T-helper 2 cell (primary cell): ENCODE data around the gene SLC25A42.
"Not testable (repeated sequence)": the region's sequence is repeated elsewhere in the genome, so short reads cannot be mapped to it uniquely, and the experiment has no call there.

Source experiments
- DNase-seq, 5 experiments: peaks; one replicate each; pipeline versions ENCODE4 v3.0.0 to v3.0.0-alpha.2; 2012 to 2022

Gene SLC25A42

DNA sequence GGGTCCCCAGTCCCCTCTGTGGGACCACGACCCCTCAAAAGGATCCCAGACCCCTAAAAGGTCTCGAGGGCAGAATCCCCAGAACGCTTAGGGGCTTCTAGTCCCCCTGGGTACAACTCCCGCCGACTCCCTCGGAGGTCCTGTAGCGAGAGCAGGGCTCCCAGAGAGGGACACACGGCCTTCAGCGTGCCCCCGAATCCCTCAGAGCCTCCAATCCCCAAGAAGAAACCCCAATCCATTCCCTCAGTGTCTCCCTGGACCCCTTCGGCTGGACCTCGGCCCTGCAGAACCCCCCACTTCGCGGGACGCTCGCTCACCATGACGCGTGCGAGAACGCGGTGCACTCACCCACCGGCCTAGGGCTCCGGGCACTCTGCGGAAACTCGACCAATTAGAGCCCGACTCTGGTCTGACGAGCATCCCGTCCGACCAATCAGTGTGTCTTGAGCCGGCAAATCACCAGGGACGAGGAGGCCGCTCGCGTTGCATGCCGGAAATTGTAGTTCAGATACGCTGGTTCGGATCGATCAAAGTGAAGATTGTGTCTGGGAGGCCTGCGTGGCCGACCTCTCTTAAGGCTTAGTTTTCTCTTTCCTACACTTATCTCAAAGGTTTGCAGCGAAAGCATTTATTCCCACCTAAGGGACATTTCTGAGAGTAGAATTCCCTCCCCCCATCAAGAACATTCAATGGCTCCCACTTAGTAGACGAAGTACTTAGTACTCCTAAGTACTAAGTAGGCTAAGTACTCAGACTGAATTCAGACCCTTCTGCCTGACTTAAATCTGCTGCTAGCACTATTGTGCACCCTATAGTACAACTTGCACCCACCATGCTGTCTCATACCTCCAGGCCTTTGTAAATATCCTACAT, 74.6 kb downstream of the SLC25A42 start, which contains the start of gene TMEM161A:
TMEM161A (minus strand) TSS at position 370 of the 873 bp plus-strand sequence; CDS start at position 320, 50 bp downstream.
- peak; percentile 80 to 99 (median 93) for DNase-seq

DNA sequence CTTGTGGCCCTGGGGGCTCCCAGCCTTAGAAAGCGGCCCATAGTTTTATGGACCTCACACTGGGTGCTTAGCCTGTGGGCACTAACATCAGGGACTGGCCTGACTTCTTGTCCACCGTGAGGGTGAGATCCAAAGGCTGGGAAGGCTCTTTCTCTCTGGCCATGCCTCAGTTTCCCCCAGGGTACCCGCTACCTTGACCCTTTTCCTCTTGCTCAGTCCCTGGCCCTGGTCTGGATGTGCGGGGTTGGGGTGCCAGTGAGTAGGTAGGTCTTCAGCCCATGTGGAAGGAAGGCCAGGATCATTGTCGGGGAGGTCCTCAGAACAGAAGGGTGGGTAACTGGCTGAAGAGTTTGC, 76.1 kb downstream of the SLC25A42 start:
- no peak for DNase-seq

- DNase-seq = no peak
Measured at GRCh38 chr19:19140476-19140875, 76.7 kb downstream of the SLC25A42 start.

DNA sequence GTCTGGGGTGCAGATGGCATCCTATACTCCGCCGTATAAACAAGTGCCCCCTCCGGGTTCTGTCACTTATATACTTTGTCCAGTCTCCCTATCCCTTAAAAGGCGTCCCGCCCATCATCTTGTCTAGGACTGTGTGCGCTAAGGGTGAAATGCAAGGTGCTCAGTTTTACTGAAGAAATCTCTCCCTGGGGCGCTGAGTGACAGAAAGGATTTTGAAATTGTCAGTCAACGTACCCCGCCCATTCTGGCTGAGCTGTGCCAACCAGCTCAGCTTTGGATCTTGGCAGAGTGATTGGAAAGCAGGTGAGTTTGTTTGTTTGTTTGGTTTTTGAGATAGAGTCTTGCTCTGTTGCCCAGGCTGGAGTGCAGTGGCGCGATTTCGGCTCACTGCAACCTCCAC, 78.6 kb downstream of the SLC25A42 start:
- no peak for DNase-seq

DNA sequence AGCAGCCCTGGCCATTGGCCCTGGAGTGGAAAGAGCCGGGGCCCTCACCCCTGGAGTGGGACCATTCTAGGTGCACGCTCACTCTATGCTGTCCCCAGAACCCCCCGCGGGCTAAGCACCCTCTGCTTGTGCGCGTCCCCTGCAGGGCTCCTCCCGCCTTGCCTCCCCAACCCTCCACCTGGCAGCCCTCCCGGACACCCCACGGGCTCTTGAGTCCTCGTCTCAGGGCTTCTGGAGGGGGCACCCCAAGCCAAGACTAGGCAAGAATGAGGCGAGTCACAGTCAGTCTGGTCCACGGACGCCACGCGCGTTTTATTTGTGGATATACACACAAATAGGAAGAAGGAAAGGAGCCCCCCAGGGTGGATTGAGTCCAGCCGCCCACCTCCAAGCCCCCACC, 81.5 kb downstream of the SLC25A42 start:
- DNase-seq = no peak

GRCh38 chr19:19145684-19146608, 82.2 kb downstream of the SLC25A42 start:
- peak; percentile 58 to 83 (median 76) for DNase-seq

DNA sequence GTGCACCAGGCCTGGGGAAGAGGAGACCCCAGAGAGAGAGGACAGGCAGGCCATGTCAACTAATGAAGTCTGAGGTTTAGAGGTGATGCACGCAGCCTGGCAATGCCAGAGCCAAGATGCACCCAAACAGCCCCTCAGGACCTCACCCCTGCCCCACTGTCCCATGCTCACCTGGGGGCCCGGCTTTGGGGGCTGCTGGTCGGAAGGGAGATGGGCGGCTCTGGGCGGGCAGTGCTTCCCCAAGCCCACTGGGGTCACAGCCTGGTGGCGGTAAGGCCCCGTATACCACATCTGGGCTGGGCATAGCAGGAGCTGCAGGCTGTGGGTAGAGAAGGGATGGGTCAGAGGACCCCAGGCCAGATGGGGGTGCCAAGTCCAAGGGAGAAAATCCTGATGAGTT, 83.1 kb downstream of the SLC25A42 start:
- DNase-seq = no peak

DNA sequence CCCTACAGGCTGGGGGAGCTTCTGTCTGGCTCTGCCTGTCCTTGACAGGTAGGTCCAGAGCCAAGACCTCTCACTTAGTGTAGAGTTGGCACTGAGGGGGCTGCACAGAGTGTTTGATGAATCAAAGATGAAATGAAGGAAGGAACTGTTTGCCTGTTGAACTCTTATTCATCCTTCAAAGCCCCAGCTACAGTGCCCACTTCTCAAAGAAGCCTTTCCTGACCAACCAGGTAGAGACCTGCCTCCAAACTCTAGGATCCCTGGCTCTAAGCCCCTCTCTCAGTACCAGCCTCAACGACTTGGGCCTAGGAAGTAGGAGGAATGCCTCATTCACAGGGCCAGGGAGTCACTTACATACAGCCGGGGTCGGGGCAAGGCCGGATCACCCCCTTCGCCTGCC, 83.5 kb downstream of the SLC25A42 start:
- DNase-seq = no peak

- not testable (repeated sequence) for DNase-seq
Measured at GRCh38 chr19:19148504-19148903, 84.7 kb downstream of the SLC25A42 start.

DNA sequence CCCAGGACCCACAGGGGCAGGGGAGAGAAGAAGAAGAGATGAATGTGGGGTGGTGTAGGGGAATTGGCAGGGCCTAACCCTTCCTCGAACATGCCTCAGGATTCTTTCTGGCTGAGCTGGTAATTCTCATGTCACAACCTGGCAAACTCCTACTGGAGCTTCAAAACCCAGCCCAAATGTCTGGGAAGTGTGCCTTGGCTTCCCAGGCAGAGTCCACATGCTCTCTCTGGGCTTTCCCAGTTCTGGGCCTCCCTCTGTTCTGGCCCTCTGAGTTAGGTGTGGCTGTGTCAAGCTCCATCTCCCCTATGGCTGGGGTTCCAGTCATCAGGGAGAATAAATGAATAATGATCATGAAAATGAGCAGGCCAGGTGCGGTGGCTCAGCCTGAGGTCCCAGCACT, 85.6 kb downstream of the SLC25A42 start:
- DNase-seq = no peak

- DNase-seq = no peak
Measured at GRCh38 chr19:19151418-19151817, 87.6 kb downstream of the SLC25A42 start.

GRCh38 chr19:19152668-19153384, 89.0 kb downstream of the SLC25A42 start:
- no peak for DNase-seq

DNA sequence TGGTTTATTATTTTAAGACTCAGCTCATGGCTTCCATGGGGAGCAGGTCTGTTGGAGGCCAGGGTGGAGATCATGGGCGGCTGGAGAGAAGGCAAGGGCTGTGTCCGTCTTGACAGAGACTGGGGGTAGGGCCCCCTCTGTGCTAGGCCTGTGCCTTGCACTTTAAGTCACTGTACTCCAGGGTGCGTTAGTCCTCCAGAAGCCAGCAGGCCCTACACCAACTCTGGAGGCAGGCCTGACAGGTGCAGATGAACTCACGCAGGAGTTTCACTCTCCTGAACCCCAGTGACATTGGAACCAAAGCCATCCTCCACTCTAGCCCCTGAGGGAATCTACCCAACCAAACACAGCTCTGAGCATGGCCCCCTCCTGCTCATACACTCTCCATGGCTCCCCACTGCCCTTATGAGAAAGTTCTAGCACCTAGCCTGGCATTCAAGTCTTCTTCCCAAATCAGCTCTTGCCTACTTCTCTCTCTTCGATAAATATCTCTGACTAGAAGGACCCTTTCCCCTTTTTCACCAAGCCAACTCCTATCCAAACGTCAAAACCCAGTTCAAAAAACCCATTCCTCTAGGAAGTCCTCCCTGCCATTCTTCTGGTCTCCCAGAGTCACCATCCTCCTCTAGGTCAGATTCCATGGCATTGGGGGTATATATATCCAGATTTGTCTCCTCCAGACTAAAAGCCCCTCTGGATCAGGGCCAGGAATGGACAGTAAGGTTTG, 91.1 kb downstream of the SLC25A42 start:
- DNase-seq = no peak

- no peak for DNase-seq
Measured at GRCh38 chr19:19155495-19156219, 91.9 kb downstream of the SLC25A42 start.

GRCh38 chr19:19157808-19158207, 94.0 kb downstream of the SLC25A42 start:
- no peak for DNase-seq

DNA sequence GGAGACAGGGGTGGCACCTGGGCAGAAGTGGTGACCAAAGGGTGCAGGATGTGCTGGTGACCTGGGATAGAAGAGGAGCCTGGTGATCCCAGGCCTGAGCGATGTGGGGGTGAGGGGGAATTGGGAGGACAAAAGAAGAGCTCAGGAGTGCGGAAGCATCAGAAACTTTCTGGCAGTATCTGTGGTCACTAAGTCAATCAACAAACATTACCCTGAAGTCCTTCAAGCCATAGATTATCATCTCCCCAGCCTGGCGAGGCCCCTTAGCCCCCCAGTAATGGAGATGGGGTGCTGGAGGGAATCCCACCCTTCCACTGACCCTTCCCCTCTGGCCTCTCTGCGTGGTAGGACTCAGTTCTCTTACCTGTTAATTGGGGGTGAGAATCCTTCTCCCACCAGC, 95.7 kb downstream of the SLC25A42 start:
- DNase-seq = no peak

GRCh38 chr19:19160461-19161035, 96.8 kb downstream of the SLC25A42 start:
- DNase-seq = no peak

DNA sequence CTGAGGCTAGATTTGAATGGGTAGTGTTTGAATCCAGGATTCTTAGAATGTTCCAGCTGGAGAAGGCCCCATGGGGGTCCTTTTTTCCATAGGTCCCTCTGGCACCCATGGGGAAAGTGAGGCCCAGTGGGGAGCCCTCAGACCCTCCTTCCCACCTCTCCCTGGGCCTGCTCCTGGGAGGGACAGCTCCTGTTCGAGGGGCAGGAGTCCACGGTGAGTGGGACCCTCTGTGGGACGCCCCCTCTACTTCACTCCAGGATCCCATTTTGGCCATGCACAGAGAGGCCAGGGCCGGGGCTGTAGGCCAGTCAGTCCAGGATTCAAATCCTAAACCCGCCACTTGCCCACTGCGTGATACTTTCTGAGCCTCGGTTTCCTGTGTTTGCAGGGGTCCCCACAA, 98.7 kb downstream of the SLC25A42 start:
- DNase-seq = no peak
